Stimulated activated CD8-positive, alpha-beta memory T cell treated with anti-CD3 and anti-CD28 coated beads, Interleukin-4, amount 100 ng/mL, for 1 hour (primary cell): ENCODE results near the gene FTSJ1.

Experiments
- DNase-seq, 2 donors: peaks; one replicate each; pipeline ENCODE4 v3.0.0-alpha.2; 2020; ENCODE audit warnings: low read depth in 2 of 2, low spot score in 1 of 2

Gene FTSJ1

DNA sequence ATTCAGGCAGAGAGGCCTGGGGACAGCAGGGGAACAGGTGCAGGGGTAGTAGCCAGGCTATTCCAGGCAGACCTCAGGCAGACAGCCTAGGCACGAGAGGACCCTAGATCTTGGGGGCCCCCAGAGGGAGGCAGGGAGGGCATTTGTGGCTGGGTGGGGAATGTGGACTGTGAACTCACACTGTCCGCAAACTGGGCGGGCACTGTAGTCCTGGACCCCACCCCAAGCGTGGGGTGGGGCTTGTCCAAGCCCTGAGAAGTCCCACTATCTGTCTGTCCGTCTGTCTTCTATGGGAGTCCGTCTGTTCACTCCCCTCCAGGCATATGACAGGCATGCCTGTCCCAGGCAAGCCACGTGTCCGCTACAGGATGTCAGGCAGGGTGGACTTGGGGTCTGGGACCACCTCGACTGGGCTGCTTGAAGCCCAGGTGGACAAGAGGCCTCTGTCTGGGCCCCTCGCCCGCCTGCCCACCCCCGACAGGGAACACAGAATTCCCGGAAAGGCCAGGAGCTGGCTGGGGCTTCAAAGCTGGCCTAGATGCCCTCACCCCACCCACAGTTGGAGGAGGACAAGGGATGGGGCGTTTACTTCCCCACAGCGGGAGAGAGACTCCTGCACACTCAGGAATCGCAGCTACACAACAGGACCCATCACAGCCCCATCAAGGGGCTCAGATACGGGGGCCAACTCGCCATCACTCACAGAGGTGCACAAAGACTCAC lies 5.7 kb upstream of the FTSJ1 start, which contains the start of gene SLC38A5:
Gene SLC38A5, minus strand, starts transcription at position 151 of the 723 bp plus-strand sequence. CDS start 2,336 bp downstream, outside the sequence.
- DNase-seq, result no peak

DNA sequence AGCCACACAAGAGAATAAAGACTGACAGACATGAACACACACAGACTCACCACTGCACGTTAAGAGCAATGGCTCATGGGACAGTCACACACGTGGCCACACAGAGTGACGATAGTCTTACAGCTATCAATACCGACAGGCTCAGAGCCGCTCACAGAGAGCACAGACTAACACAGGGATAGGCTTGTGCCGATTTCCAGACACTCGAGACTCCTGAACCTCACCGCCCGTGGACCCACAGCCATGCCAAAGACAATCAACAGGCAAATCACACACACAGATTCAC lies 5.2 kb upstream of the FTSJ1 start:
- DNase-seq, result no peak

DNA sequence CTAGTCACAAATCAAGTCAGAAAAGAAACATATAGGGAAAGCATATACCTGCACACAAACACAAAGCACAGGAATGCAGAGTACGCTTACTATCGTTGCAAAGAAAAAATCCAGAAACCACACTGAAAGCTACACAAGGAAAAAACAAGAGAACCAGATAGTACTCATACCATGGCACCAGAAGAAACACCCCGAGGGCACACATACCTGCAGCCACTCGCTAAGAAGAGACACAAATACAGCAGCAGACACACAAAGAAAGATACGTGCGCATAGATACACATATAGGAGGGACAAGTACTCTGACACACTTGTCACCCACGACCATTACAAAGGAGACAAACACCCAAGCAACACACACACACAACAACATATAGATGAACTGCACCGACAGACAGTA lies 4.5 kb upstream of the FTSJ1 start:
- DNase-seq, result no peak

DNA sequence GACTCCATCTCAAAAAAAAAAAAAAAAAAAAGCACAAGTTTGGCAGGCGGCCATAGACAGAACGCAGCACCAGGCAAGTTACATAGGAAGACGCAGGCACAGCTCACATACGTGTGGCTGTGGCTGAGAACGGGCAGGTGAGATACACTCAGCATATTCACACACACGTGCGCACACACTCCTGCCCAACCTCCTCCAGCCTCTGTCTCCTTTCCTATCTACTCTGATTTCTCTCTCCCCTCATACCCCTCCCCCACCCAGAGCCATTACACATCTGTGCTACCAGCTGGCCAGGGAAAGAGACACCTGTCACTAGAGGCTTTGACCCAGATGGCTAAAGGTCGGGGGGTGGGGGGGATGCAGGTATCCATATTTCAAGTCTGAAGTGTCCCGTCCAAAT lies 3.8 kb upstream of the FTSJ1 start:
- DNase-seq, result no peak

DNA sequence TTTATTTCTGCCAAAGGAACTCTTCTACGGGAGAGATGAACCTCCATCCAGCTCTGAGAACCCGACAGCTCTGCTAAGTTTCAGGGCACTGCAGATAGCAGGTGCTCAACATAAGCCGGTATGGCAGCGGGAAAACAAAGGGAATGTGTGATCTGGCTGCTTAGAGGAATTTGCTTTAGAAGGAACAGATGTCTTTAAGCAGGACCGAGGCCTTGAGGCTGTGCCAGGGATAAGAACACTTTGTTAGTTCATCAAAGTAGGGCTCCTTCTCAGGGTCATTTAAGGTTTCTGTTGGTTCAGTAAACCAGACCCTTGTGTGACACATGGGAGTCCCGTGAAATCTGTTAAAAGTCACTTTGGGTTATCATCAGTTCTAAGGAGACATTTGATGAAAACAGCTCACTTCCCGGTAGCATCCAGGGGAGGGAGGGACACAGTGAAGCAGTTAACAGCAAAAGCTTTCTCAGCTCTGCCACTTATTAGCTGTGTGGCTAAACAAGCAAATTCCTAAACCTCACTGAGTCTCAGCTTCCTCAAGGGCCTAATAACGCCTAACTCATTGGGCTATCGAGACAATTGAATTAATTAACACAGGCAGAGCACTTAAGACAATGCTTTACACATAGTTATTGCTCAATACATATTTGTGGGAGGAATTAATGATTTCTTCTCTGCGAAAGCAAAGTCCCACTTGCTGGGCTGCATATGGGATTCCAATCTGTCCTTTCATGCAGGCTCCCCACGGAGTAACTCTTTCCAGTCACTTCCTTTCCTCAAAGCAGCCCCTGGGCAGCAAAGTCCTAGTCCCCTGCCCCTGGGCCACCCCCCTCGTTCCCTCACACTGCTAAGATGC lies 2.9 kb upstream of the FTSJ1 start:
- no peak for DNase-seq

DNA sequence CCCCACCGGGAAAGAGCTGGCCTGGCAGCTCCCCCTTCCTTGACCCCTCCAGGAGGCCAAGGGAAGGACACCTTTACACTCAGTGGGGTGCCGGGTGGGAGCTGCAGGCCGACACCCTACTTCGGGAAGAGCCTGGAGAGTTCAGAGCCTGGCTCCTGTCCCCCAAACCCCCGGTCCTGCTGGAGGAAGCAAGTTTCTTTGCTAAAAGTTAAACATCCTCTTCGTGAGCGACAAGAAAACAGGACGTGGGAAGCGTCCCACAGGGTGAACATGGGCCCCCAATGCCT lies 2.4 kb upstream of the FTSJ1 start:
- DNase-seq, result no peak

DNA sequence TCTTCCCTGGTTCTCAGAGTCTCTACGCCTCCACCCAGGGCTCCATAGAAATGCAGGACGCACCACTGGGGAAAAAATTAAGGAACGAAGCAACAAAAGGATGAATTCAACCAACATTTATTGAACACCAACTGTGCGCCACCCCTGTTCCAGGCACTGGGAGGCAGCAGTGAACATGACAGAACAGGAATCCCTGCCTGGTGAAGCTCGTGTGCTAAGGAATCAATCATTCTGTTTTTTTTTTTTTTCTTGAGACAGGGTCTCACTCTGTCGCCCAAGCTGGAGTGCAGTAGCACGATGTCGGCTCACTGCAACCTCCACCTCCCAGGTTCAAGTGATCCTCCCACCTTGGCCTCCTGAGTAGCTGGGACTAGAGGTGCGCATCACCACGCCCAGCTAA lies 1.9 kb upstream of the FTSJ1 start:
- DNase-seq, result no peak

DNA sequence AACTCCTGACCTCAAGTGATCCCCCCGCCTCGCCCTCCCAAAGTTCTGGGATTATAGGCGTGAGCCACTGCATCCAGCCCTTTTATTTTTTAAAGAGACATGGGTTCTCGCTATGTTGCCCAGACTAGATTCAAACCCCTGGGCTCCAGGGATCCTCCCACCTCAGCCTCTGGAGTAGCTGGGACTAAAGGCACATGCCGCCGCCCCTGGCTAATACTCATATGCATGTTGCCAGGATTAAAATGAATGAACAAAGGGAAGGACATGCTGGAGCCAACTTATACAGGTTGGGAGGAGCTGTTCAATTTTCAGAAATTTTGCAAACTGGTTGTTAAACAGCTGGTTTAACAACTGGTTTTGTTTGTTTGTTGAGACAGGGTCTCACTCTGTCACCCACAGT lies 1.4 kb upstream of the FTSJ1 start:
- DNase-seq, result no peak

DNA sequence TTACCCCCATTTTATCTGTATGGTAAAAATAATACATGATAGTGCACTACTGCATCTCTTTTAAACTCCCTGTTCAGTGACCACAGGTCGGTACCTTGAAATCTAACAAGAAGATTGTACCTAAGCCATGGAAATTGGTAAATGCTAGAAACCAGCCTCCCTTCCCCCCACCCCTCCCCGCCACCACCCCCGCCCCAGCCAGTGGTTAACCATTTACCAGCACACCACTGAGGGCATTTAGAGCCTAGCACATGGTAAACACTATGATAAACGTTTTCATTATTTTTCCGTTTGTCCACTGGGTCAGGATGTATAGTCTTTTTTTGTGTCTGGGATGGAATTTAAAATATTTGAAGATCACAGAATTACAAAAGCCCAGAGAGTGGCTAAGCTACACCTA lies 703 bp upstream of the FTSJ1 start:
- no peak for DNase-seq

DNA sequence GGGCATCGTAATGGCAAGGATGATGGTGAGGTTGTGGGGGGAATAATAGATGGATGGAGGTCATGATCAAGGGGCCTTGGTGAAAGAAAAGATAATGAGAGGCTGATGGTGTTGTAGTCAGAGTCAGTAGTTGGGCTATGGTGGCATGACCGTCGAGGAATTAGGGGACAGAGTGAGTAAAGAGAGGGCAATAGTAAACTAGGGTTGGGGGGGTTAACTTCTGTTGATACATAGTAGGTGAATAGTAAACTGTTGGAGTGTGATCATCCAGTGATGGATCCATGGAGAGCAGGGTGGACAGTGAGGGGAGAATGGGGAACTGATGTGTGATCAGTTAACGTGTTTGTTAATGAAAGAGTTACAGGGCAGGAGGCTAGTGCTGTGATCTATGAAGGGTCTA lies 920 bp downstream of the FTSJ1 start:
- DNase-seq, result no peak

DNA sequence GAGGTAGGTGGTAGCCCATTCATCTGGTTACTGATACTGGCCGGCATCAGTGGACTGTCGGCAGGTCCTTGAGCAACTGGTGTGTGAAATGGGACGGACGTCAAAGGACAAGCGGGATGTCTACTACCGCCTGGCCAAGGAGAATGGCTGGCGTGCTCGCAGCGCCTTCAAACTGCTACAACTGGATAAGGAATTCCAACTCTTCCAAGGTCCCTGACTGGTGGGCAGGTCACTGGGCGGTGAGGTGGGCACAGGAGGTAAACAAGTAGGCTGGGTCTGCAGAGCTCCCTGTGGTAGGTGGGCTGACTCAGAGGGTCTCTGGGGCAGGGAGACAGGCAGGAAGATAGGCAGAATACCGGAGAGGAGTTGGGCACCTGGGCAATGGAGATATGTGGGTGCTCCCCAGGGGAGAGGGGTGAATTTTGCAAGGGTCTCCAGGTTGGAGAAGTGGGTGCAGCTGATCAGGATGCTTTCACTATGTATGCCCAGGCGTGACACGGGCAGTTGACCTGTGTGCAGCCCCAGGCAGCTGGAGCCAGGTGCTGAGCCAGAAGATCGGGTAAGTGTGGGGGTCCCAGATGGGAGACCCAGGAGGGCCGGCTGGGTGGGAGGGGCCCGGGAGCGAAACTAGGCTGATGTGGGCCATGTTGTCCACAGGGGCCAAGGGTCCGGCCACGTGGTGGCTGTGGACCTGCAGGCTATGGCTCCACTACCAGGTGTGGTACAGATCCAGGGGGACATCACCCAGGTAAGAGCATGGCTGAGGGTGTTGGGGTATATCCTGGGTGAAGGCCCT lies 2.2 kb downstream of the FTSJ1 start:
- DNase-seq, result no peak

DNA sequence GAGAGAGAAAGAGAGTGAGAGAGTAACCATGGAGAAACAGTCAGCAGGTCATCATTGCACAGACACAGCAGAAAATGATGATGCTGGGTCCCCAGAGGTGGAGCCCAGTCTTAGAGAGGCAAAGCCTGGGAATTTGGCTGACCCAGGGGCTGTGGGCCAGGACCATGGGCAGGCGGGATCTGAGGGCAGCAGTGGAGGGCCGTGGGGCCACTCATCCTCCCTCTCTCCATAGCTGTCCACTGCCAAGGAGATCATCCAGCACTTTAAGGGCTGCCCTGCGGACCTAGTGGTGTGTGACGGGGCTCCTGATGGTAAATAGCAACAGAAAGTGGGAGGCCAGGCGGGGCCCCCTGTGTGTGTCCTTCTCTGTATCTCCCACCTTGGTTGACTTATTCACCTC lies 2.8 kb downstream of the FTSJ1 start:
- no peak for DNase-seq

DNA sequence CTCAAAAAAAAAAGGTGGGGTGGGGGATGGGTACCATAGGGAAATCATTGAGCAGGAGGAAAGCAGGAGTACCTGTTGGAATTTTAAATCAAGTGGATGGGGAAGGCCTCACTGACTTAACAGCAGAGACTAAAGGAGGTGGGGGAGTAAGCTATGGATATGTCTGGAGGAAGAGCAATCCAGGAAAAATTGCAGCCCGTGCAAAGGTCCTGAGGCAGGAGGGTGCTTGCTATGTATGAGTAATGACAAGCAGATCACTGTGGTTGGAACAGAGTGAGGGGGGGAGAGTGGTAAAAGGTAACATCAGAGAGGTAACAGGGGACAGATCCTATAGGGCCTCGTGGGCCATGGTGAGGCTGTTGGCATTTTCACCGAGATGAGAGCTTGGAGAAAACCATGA lies 4.1 kb downstream of the FTSJ1 start:
- DNase-seq, result no peak

DNA sequence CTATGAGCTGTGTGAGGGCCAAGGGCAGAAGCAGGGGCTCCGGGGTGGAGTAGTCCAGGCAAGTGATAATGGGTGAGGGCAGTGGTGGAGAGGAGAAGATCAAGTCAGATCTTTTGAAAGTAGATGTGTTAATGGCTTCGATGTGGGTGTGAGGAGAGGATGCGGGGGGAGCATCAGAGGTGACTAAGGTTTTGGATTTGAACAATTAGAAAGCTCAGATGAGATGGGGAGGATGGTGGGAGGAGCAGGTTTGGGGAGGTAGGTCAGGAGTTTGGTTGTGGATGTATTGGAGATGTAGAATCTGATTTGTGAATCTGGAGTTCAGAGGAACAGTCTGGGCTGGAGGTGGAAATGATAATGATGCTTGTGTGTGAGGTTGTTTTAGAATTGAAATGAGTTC lies 4.6 kb downstream of the FTSJ1 start:
- no peak for DNase-seq

DNA sequence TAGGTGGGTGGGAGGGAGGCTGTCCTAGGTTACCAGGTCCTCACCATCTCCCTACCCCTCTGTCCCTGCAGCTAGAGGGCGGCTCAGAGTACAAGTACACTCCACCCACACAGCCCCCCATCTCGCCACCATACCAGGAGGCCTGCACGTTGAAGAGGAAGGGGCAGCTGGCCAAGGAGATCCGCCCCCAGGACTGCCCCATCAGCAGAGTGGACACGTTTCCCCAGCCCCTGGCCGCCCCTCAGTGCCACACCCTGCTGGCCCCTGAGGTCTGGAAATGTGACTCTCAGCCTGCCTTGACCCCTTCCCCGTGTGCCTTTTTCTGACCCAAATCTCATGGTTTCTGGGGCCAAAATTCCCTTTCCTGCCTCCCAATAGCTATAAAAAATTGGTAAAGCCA lies 6.5 kb downstream of the FTSJ1 start:
- no peak for DNase-seq

DNA sequence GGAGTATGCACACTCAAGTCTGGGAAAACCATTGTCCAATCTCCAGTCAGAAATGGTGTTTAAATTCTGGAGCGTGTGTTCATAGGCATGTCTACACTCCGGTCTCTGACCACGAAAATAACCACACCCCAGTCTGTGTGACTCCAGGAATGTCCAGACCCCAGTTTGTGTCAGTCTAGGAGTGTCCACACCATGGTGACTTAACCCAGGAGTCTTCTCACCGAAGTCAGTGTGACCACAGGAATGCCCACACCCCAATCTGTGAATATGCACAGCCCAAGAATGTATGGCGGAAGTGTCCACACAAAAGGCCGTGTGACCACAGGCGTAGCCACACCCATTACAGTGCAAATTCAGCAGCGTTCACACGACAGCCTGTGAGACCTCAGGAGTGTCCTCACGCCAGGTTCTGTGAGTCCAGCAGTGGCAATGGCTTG lies 11.4 kb downstream of the FTSJ1 start:
- DNase-seq, result no peak

DNA sequence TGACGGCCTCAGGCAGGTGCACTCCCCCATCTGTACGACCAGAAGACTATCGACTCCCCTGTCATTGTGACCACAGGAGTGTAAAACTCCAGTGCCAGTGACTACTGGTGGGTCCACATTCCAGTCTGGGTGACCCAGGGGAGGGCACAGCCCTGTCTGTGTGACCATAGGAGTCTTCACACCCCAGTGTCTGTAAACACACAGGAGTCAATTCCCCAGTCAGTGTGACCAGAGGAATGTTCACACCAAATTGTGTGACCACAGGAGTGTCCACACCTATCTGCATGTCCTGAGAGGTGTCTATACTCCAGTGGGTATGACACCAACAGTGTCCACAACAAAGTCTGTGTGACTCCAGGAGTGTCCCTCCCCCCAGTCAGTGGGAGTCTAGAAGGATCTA lies 12.0 kb downstream of the FTSJ1 start:
- no peak for DNase-seq

DNA sequence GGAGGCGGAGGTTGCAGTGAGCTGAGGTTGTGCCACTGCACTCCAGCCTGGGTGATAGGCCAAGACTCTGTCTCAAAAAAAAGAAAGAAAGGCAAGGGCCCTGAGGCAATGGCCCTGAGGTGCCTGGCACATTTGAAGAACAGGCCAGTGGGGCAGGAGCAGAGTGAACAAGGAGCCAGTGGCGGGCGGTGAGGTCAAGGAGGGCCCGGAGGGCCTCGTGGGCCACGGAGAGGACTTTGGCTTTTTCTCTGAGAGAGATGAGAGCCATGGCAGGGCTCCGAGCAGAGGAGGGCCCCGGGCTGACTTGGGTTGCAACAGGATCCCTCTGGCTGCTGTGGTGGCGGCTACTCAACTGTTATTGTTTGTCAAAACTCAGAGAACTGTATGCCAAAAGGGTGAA lies 13.3 kb downstream of the FTSJ1 start:
- DNase-seq, result no peak

DNA sequence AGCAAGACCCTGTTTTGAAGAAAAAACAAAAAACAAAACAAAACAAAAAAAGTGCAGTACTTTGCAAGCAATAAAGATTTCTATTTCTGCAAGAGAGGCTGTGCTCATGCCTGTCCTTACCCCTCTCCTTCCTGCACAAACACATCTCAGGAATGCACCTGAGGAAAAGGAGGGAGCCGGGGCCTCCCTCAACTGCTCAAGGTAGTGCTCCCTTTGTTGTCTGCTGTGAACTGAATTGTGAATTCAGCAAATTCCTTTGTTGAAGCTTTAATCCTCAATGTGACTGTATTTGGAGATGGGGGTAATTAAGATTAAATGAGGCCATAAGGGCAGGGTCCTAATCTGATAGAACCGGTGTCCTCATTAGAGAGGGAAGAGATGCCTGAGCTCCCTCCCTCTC lies 13.9 kb downstream of the FTSJ1 start:
- no peak for DNase-seq

DNA sequence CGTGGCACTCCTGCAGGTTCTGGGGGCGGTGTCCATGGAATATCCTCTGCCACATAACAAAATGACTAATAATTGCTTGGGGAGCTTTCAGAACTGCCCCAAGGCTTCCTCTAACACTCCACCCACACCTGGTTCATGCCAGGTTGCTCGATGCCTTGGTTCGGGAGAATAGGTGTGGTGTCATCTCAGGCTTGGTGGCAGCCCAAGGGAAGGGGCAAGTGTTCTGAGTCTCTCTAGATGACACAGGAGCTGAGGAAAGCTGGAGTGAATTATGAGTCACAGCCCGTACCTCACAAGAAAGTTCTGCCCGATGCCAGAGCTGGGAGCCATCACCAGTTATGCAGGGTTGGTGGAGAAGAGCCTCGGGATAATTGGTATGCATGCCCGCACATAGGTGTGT lies 14.7 kb downstream of the FTSJ1 start:
- DNase-seq, result no peak

DNA sequence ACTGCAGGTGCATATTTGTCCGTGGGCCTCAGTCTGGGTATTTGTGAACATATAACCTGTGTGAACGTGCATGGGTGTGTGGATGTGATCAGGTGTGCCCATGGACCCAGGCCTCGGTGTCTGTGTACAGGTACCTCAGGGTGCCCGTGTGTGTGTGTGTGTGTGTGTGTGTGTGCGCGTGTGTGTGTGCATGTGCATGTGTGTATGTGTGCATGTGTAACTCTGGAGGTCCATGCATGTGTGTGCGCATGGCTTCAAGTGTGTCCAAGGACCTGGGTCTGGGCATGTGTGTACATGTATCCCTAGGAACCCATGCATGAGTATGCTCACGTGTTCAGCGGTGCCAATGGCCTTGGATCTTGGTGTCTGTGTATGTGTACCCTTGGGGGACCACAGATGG lies 15.8 kb downstream of the FTSJ1 start:
- no peak for DNase-seq

DNA sequence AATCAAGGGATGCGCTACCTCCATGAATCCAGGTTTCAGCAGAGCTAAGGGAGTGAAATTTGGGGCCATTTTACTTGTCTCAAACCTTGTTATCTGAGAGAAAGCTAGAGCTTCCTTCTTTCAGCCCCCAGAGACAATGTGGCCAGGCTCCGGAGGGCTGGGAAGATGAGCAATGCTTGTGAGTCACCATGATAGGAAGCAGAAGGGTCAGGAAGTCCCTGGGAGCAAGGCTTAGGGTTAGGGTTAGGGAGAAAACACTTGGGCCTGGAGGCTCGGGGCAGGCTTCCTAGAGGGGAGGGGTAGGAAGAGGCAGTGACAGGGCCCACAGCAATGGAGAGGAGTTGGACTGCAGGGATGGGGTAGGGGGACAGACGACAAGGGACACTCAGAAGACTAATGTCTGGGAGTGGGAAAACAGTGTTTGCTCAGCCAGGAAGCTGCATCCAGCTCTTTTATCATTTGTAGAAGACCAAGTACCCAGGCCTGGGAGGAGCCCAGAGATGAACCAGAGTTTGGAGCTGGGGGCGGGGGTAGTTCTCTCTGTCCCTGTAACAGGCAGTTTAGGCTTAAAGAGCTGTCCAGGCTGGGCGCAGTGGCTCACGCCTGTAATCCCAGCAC lies 16.4 kb downstream of the FTSJ1 start:
- DNase-seq, result no peak
